Measurements from ENCODE around the gene VMAC.

Gene VMAC

GRCh38 chr19:5931251-5931650 lies 26.6 kb downstream of the VMAC start:
- no peak for DNase-seq (ENCODE audit: low read depth)

- no peak for DNase-seq (ENCODE audit: low read depth)
These were observed 27.5 kb downstream of the VMAC start for GRCh38 chr19:5932146-5932545.

- no peak for DNase-seq (ENCODE audit: low read depth)
These were observed 28.1 kb downstream of the VMAC start for GRCh38 chr19:5932609-5933262.

GRCh38 chr19:5933391-5934068 lies 28.9 kb downstream of the VMAC start:
- DNase-seq (ENCODE audit: low read depth), result no peak

GRCh38 chr19:5934069-5934401 lies 29.4 kb downstream of the VMAC start:
- DNase-seq (ENCODE audit: low read depth), result no peak

- no peak for DNase-seq (ENCODE audit: low read depth)
These were observed 30.3 kb downstream of the VMAC start for GRCh38 chr19:5934774-5935472.

GRCh38 chr19:5935473-5936291 lies 31.0 kb downstream of the VMAC start:
- no peak for DNase-seq (ENCODE audit: low read depth)

- DNase-seq (ENCODE audit: low read depth), result no peak
These were observed 31.6 kb downstream of the VMAC start for GRCh38 chr19:5936292-5936592.

- no peak for DNase-seq (ENCODE audit: low read depth)
These were observed 32.9 kb downstream of the VMAC start for GRCh38 chr19:5937550-5937949.

- DNase-seq (ENCODE audit: low read depth), result no peak
These were observed 35.9 kb downstream of the VMAC start for GRCh38 chr19:5940260-5941208.

GRCh38 chr19:5941673-5942072 lies 37.0 kb downstream of the VMAC start:
- no peak for DNase-seq (ENCODE audit: low read depth)

- DNase-seq (ENCODE audit: low read depth), result no peak
These were observed 38.4 kb downstream of the VMAC start for GRCh38 chr19:5943045-5943444.

GRCh38 chr19:5943623-5944022 lies 39.0 kb downstream of the VMAC start:
- DNase-seq (ENCODE audit: low read depth), result no peak

- no peak for DNase-seq (ENCODE audit: low read depth)
These were observed 42.8 kb downstream of the VMAC start for GRCh38 chr19:5947435-5947834.

GRCh38 chr19:5948752-5949564 lies 44.3 kb downstream of the VMAC start:
- no peak for DNase-seq (ENCODE audit: low read depth)

GRCh38 chr19:5949792-5950305 lies 45.2 kb downstream of the VMAC start:
- no peak for DNase-seq (ENCODE audit: low read depth)

- DNase-seq (ENCODE audit: low read depth), result no peak
These were observed 46.1 kb downstream of the VMAC start for GRCh38 chr19:5950741-5951140.

GRCh38 chr19:5951338-5951861 lies 46.7 kb downstream of the VMAC start:
- no peak for DNase-seq (ENCODE audit: low read depth)

- no peak for DNase-seq (ENCODE audit: low read depth)
These were observed 47.7 kb downstream of the VMAC start for GRCh38 chr19:5952193-5953029.
